AG10803 (cell line): ENCODE measurements around the gene ECT2.

ENCODE experiments used
- DNase-seq: peaks from one replicate; pipeline ENCODE4 v3.0.0; 2010; ENCODE audit warnings: low read depth
- H3K4me3 ChIP-seq: 2 replicates; pipeline ENCODE4 v1.5.1; 2011; ENCODE audit warnings: mild to moderate bottlenecking, low read length, control low read depth
- TF ChIP-seq, protein P1 (sequence below): conservative IDR thresholded peaks from 2 replicates; pipeline ENCODE4 v1.5.1; 2011; ENCODE audit warnings: mild to moderate bottlenecking, low read length, control low read depth, inconsistent platforms

The ECT2 gene

DNA sequence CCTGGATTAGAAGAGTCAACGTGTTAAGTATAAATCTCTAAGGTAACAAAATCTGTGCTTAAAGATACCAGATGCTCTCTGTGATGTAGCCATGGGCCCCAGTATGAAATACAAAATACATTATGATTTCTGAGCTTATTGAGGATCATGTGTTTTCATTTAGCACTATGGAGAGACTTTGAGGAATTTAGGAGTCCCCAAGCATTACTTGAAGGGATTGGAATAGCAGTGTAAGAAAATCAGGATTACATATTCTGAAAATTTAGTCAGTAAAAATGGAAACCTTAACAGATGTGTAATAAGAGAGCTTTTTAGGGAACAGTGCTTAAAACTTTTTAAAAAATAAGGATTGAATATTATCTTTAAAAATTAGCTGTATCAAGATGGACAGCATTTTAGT lies 35.5 kb downstream of the ECT2 start:
- no peak for DNase-seq
- H3K4me3 ChIP-seq: no peak overlapping the region
- TF ChIP-seq, protein P1, sequence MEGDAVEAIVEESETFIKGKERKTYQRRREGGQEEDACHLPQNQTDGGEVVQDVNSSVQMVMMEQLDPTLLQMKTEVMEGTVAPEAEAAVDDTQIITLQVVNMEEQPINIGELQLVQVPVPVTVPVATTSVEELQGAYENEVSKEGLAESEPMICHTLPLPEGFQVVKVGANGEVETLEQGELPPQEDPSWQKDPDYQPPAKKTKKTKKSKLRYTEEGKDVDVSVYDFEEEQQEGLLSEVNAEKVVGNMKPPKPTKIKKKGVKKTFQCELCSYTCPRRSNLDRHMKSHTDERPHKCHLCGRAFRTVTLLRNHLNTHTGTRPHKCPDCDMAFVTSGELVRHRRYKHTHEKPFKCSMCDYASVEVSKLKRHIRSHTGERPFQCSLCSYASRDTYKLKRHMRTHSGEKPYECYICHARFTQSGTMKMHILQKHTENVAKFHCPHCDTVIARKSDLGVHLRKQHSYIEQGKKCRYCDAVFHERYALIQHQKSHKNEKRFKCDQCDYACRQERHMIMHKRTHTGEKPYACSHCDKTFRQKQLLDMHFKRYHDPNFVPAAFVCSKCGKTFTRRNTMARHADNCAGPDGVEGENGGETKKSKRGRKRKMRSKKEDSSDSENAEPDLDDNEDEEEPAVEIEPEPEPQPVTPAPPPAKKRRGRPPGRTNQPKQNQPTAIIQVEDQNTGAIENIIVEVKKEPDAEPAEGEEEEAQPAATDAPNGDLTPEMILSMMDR: no peak

GRCh38 chr3:172787019-172787418 lies 36.5 kb downstream of the ECT2 start:
- no peak for DNase-seq

DNA sequence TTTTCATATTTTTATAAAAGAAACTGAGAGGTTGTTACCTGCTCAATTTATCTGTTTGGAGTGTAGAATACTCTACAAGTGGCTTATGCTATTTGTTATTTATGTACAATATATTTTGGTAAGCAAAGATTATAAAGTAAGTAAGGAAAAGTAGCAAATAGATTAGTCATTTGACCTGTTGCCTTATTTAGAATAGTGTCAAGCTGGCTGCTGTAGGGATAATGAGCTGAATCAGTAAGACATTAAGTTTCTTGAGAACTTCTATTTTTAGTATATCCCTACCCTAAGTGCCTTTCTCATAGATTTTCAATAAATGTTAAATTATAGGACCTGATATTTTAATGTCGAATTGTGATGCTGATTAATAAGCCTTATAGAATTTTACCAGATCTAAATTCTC lies 37.2 kb downstream of the ECT2 start:
- peak; percentile 31 for DNase-seq
- TF ChIP-seq, protein P1: no peak

More at GRCh38 chr3:172787019-172787418, 36.5 kb downstream of the ECT2 start:
- TF ChIP-seq, protein P1: no peak
- no peak overlapping the region for H3K4me3 ChIP-seq

GRCh38 chr3:172799246-172799645 lies 48.7 kb downstream of the ECT2 start:
- peak; percentile 20 for DNase-seq
- TF ChIP-seq, protein P1: no peak
- H3K4me3 ChIP-seq: no peak overlapping the region

More for the DNA sequence above, 37.2 kb downstream of the ECT2 start:
- H3K4me3 ChIP-seq: no peak overlapping the region

DNA sequence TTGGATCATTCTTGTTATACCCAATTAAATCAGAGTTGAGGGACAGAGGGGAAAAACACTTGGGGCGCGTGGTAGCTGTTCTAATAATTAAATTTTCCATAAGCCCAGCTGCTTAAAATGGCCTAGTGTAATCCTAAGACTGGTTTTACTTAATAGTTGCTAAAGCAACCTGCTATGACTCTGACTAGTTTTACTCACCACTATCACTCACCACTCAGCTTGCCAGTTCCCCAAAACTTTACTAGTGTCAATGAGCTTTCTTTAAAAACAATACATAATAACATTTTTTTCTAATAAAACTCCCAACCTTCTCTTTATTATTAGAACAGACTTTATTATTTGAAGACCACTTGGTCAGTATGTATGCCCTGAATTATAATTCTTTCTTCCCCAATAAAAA lies 49.6 kb downstream of the ECT2 start:
- no peak for DNase-seq
- TF ChIP-seq, protein P1: no peak
- no peak overlapping the region for H3K4me3 ChIP-seq

DNA sequence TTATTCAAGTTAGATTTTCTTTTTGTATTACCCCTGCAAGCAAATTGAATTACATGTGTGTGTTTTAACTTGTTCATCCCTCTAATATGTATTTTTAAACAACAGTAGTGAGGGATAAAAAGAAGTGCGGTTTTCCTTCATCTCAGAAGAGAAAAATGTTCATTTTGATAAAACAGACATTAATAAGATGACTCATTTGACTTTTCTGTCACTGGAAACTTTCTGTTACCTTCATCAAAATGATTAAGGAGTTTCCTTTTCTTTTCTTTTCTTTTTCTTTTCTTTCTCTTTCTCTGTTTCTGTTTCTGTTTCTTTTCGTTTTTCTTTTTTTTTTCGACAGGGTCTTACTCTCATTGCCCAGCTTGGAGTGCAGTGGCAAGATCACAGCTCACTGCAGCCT lies 53.0 kb downstream of the ECT2 start:
- no peak for DNase-seq
- no peak overlapping the region for H3K4me3 ChIP-seq
- TF ChIP-seq, protein P1: no peak

DNA sequence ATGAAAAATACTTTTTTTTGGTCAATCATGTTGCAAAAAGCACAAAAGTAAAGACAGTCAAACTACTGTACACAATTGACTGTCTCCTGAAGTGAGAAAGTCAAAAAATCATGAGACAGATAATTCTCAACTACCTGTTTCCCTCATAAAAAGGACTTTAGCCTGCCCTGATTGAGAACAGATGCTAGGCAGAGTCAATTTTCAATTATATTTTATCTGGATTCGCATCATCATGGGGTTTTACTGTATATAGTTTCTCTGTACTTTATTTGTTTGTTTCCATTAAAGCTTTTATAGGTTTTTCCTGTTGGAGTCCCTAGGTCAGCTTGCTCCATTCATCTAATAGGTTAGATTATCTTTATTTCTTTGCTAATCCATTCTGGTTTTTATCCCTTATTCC lies 53.8 kb downstream of the ECT2 start:
- H3K4me3 ChIP-seq: no peak overlapping the region
- no peak for DNase-seq
- TF ChIP-seq, protein P1: no peak
